ENCODE results near the gene JUND.

DNA sequence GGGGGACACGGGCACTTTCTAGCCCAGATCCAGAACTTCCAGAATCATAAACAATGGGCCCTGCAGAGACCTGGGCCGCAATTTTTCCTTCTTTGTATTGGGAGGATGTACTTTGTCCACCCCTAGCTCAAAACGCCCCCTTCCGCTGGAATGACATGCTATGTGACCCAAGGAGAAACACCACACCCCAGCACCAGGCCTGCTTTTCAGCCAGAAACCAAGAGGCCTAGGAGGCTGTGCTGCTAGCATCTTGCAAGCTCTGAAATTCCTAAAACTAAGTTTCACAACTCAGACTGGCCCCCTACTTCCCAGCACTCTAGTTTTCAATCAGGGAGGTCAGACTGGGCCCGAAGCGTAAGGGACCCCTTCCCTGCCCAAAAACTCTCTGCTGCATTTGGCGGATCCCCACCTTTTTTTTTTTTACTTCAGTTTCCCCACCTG, 40.9 kb upstream of the JUND start:
- TF ChIP-seq POLR2A (IDR thresholded peaks at IDR 0.05; ENCODE audit: low read depth, low read length) (no peak), POLR2AphosphoS5 (IDR thresholded peaks at IDR 0.05; ENCODE audit: low read depth, low read length) (peak; percentile 21)

All from GM12892 (cell line).